Lung (tissue), 12 donors: ENCODE data around the gene U2SURP. TPM values are rescaled to one million over a fixed set of nuclear protein-coding genes. Genes with fewer than 3 reads are reported as not detected.

Experiments
- ATAC-seq: fragments of 200-7000 bp; cut with Tn5 transposase; one replicate; pipeline ENCODE4 v1.9.1; 2020; ENCODE audit warnings: moderate number of reproducible peaks; ENCODE audit not compliant: insufficient read depth, low FRiP score
- DNase-seq, 3 donors: peaks; one replicate each; pipeline ENCODE4 v3.0.0-alpha.2; 2013 to 2017
- H3K27ac ChIP-seq, 2 donors: one replicate each; pipeline ENCODE4 v1.5.1; 2013; ENCODE audit warnings: mild to moderate bottlenecking in 2 of 2, moderate library complexity in 2 of 2, control low read depth in 1 of 2, inconsistent platforms in 1 of 2, low read depth in 1 of 2, low read length in 1 of 2
- H3K27me3 ChIP-seq, 3 donors: one replicate each; pipeline ENCODE4 v1.5.1; 2013; ENCODE audit warnings: low read length in 2 of 3; ENCODE audit not compliant: control insufficient read depth in 3 of 3, insufficient read depth in 3 of 3
- H3K36me3 ChIP-seq, 4 donors: one replicate each; pipeline ENCODE4 v1.5.1; 2013; ENCODE audit warnings: low read length in 4 of 4, mild to moderate bottlenecking in 1 of 4, moderate library complexity in 1 of 4; ENCODE audit not compliant: control insufficient read depth in 4 of 4, insufficient read depth in 4 of 4
- H3K4me1 ChIP-seq, 5 donors: one replicate each; pipeline ENCODE4 v1.5.1; 2013; ENCODE audit warnings: low read length in 5 of 5, mild to moderate bottlenecking in 2 of 5, moderate library complexity in 1 of 5; ENCODE audit not compliant: control insufficient read depth in 5 of 5, insufficient read depth in 5 of 5
- H3K4me3 ChIP-seq: one replicate; pipeline ENCODE4 v1.5.1; 2013; ENCODE audit warnings: mild to moderate bottlenecking, control low read depth, moderate library complexity
- H3K9ac ChIP-seq, 2 donors: one replicate each; pipeline ENCODE4 v1.5.1; 2013; ENCODE audit warnings: low read length in 2 of 2, control low read depth in 1 of 2; ENCODE audit not compliant: insufficient read depth in 1 of 2
- H3K9me3 ChIP-seq, 4 donors: one replicate each; pipeline ENCODE4 v1.5.1; 2013; ENCODE audit warnings: low read length in 3 of 4, mild to moderate bottlenecking in 1 of 4, moderate library complexity in 1 of 4; ENCODE audit not compliant: control insufficient read depth in 4 of 4, insufficient read depth in 3 of 4
- WGBS, 2 donors: extraction: QIAGEN DNeasy Blood & Tissue Kit; methylation state at CpG; one replicate each; pipeline ENCODE4 v1.1.7; 2013; 5-methylcytosine and 5-hydroxymethylcytosine counted together
- polyA plus RNA-seq, 2 donors: library from polyadenylated mRNA; stranded (reverse); fragments of 200-250 nt; gene quantifications; one replicate each; pipeline ENCODE4 v1.2.1, GENCODE V29; 2013
- total RNA-seq, 2 donors: library from RNA; depleted of rRNA in 1 of 2; stranded (reverse); fragments of >200 nt in 1 of 2; gene quantifications; one replicate each; pipeline ENCODE4 v1.2.1, GENCODE V29; 2014 to 2021
- TF ChIP-seq, protein P1 (sequence below): IDR thresholded peaks from 2 replicates; pipeline ENCODE4 v1.5.1; 2012; ENCODE audit warnings: mild to moderate bottlenecking; ENCODE audit errors: control extremely low read depth, extremely low read depth
- donor health status: control.
- donor health status: control.
- donor health status: Bipolar disorder and iron deficiency.
- donor health status: healthy.
- donor health status: DM: yes; HTN: yes; CAD: no.

The U2SURP gene
- total and polyA plus RNA-seq, 4 donors, result 25.7 to 167 (median 46.2) TPM

DNA sequence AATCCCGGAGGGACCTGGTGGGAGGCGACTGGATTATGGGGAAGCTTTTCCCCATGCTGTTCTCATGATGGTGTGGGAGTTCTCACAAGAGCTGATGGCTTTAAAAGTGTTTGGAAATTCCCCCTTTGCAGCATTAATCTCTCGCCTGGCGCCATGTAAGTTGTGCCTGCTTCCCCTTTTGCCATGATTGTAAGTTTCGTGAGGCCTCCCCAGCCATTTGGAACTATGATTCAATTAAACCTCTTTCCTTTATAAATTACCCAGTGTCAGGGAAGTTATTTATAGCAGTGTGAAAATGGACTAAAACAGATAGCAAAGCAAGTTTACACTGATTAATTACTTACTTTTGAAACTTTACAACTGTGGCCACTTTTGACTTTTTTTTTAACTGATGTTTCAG, 10.6 kb upstream of the U2SURP start:
- Histone ChIP-seq H3K27me3 (peaks cover 0 to 2% (median 0%) of the 10 kb centered on the region in 3 donors), H3K27ac (no peak overlapping the region), H3K4me1 (peaks cover 0 to 8% (median 0%) of the 10 kb centered on the region in 5 donors), H3K9me3 (no peaks in the 10 kb centered on the region), H3K36me3 (no peaks in the 10 kb centered on the region), H3K4me3 (no peak overlapping the region), H3K9ac (no peak overlapping the region)
- TF ChIP-seq, protein P1, sequence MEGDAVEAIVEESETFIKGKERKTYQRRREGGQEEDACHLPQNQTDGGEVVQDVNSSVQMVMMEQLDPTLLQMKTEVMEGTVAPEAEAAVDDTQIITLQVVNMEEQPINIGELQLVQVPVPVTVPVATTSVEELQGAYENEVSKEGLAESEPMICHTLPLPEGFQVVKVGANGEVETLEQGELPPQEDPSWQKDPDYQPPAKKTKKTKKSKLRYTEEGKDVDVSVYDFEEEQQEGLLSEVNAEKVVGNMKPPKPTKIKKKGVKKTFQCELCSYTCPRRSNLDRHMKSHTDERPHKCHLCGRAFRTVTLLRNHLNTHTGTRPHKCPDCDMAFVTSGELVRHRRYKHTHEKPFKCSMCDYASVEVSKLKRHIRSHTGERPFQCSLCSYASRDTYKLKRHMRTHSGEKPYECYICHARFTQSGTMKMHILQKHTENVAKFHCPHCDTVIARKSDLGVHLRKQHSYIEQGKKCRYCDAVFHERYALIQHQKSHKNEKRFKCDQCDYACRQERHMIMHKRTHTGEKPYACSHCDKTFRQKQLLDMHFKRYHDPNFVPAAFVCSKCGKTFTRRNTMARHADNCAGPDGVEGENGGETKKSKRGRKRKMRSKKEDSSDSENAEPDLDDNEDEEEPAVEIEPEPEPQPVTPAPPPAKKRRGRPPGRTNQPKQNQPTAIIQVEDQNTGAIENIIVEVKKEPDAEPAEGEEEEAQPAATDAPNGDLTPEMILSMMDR, result no peak
- DNase-seq (peak in 2 of 3 donors; percentile 42 to 60), ATAC-seq (no peak)
- 76 to 78% methylated on average over 5 of the region's 5 CpGs for WGBS, 2 donors

DNA sequence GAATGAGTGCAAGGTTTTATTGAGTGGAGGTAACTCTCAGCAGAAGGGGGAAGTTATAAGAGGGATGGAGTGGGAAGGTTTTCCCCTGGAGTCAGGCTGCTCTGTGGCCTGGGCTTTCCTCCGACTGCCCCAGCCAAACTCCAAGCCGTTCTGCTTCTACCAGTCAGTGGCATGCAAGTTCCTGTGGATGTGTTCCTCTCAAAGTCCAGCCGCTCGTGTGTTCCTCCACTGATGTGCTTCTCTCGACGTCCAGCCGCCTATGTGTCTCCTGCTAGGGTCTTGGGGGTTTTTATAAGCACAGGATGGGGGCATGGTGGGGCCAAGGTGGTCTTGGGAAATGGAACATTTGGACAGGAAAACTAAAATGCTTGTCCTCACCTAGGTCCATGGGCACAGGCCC, 9.0 kb upstream of the U2SURP start:
- Histone ChIP-seq H3K27ac (no peak overlapping the region), H3K4me3 (no peak overlapping the region), H3K9ac (no peak overlapping the region), H3K27me3 (peaks cover 0 to 2% (median 0%) of the 10 kb centered on the region in 3 donors), H3K4me1 (peaks cover 0 to 7% (median 0%) of the 10 kb centered on the region in 5 donors), H3K9me3 (no peaks in the 10 kb centered on the region), H3K36me3 (no peaks in the 10 kb centered on the region)
- 86% methylated on average over 7 of the region's 7 CpGs for WGBS, 2 donors
- no peak for ATAC-seq
- TF ChIP-seq, protein P1, result no peak
- DNase-seq, result no peak

DNA sequence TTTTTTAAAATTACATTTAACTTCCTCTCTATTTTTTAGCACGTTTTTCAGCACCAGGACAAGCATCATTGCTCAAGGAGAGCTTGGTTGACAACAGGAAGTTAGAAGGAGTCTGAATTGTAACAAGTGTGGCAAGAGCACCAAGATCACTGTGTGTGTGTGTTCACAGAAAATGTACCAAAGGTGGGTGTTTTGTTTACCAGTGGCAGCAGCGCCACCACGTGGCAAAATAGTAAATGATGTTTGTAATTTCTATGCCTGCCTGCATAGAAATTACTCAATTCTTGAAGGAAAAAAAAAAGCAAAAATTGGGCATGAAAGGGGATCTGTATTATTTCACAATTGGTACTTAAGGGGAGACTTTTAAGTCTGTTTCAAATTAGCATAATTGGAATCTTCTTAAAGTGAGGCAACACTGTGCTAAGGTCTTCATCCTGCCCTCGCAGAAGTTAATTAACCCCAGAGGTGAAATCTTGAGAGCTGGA, 7.4 kb upstream of the U2SURP start:
- Histone ChIP-seq H3K36me3 (no peaks in the 10 kb centered on the region), H3K4me3 (no peak overlapping the region), H3K27me3 (peaks cover 0 to 2% (median 0%) of the 10 kb centered on the region in 3 donors), H3K9ac (no peak overlapping the region), H3K9me3 (no peaks in the 10 kb centered on the region), H3K27ac (no peak overlapping the region), H3K4me1 (no peaks in the 10 kb centered on the region)
- ATAC-seq, result peak; percentile 50
- peak; percentile 65 to 83 (median 79) for DNase-seq
- WGBS, 2 donors, result 9 to 14% methylated on average over 4 of the region's 4 CpGs
- TF ChIP-seq, protein P1, result peak; percentile 48

DNA sequence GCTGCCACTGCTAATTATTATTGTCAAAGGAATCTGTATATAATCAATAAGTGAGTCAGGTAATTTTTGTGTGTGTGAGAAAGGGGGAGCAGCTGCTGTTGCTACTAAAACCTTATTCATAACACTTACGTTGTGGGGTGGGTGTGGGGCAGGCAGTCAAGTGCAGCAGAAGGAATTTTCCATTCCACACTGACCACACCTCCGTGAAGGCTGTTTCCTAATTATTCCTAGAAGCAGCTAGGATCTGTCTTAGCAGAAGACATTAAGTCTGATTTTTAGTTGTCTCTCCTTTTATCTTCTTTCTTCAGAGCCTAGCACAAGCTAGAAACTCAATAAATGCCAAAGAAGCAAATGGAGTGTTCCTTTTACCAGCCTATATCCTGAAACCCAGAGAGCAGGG, 4.0 kb upstream of the U2SURP start:
- Histone ChIP-seq H3K4me1 (peaks cover 0 to 9% (median 7%) of the 10 kb centered on the region in 5 donors), H3K9me3 (no peaks in the 10 kb centered on the region), H3K27ac (no peak overlapping the region), H3K27me3 (peaks cover 0 to 2% (median 0%) of the 10 kb centered on the region in 3 donors), H3K9ac (no peak overlapping the region), H3K4me3 (no peak overlapping the region), H3K36me3 (peaks cover 0 to 6% (median 0%) of the 10 kb centered on the region in 4 donors)
- ATAC-seq (no peak), DNase-seq (no peak)
- TF ChIP-seq, protein P1, result no peak
- WGBS, 2 donors, result 28 to 60% methylated on average over 2 of the region's 2 CpGs
